K562 (cell line): Measurements from ENCODE around the gene MECP2. TPM values are rescaled to one million over a fixed set of nuclear protein-coding genes. Genes with fewer than 3 reads are reported as not detected.

ENCODE experiments used
- ATAC-seq: fragments of 200-7000 bp; cut with Tn5 transposase; 3 replicates; pipeline ENCODE4 v1.9.1; 2020; ENCODE audit warnings: moderate library complexity
- BruUV-seq: library from RNA; stranded (reverse); fragments of 400-500 nt; replicated peaks from 2 replicates; lab custom pipeline; 2021; lab: Mats Ljungman, UMichigan
- CTCF ChIA-PET: fragments of 300-600 bp; formaldehyde crosslinking; extraction: SDS; loops from one replicate; lab custom pipeline; 2021; ENCODE audit warnings: low intra/inter-chr PET ratio; lab: Yijun Ruan, JAX
- POLR2A ChIA-PET: fragments of 300-600, 350-650 bp; sonication (Branson Sonifier 250); formaldehyde crosslinking; extraction: SDS; loops from one replicate; lab custom pipeline; 2021; ENCODE audit warnings: antibody characterized with exemption, inconsistent platforms; lab: Yijun Ruan, JAX
- DNase-seq, 4 experiments: peaks; one replicate each; pipeline versions ENCODE4 v3.0.0 to v3.0.0-alpha.2; 2011 to 2018; ENCODE audit warnings: low spot score in 3 of 4, mixed read lengths in 3 of 4; ENCODE audit errors: extremely low read depth in 1 of 4
- FAIRE-seq: peaks from 2 replicates; lab custom pipeline; 2011; peaks lifted over from hg19 to GRCh38; lab: Jason Lieb, UNC
- H2AFZ ChIP-seq: 2 replicates; pipeline ENCODE4 v1.6.0; 2011; ENCODE audit warnings: low read depth, low read length, control low read depth, inconsistent platforms
- H3K27ac ChIP-seq: fragments of 200-600 bp; 3 replicates; pipeline ENCODE4 v1.8.0; 2011; ENCODE audit warnings: low read depth, mild to moderate bottlenecking, control low read depth, inconsistent platforms, low read length, moderate library complexity, mixed read lengths; ENCODE audit errors: extremely low read depth
- H3K27me3 ChIP-seq, 2 experiments: fragments of 300-600 bp in 1 of 2; 2 replicates in 1 of 2; 3 replicates in 1 of 2; pipeline versions ENCODE4 v1.6.0 to v1.8.0; 2011; ENCODE audit warnings: inconsistent platforms in 2 of 2, low read length in 2 of 2, mild to moderate bottlenecking in 1 of 2, mixed read lengths in 1 of 2, moderate library complexity in 1 of 2; ENCODE audit not compliant: control insufficient read depth in 2 of 2, insufficient read depth in 2 of 2
- H3K36me3 ChIP-seq: fragments of 300-600 bp; 3 replicates; pipeline ENCODE4 v1.8.0; 2011; ENCODE audit warnings: mild to moderate bottlenecking, low read length, inconsistent platforms; ENCODE audit not compliant: control insufficient read depth, insufficient read depth
- H3K4me1 ChIP-seq, 2 experiments: fragments of 200-600 bp in 1 of 2; replicated peaks in 1 of 2; 2 replicates in 1 of 2; 3 replicates in 1 of 2; pipeline versions ENCODE4 v1.5.1 to v1.8.0; 2011; ENCODE audit warnings: inconsistent platforms in 2 of 2, low read length in 2 of 2, mild to moderate bottlenecking in 1 of 2, mixed read lengths in 1 of 2, moderate library complexity in 1 of 2; ENCODE audit not compliant: control insufficient read depth in 2 of 2, insufficient read depth in 2 of 2
- H3K4me2 ChIP-seq: 2 replicates; pipeline ENCODE4 v1.6.1; 2011; ENCODE audit warnings: low read length, control low read depth, inconsistent platforms, mixed read lengths; ENCODE audit not compliant: insufficient read depth
- H3K4me3 ChIP-seq: fragments of 200-600 bp; sonication (generic), shearing (Covaris generic); 2 replicates; pipeline ENCODE4 v1.5.1; 2016; ENCODE audit warnings: control low read depth, inconsistent platforms
- H3K79me2 ChIP-seq: fragments of 200-600 bp; 3 replicates; pipeline ENCODE4 v1.8.0; 2011; ENCODE audit warnings: low read length, inconsistent platforms; ENCODE audit not compliant: control insufficient read depth, insufficient read depth
- H3K9ac ChIP-seq, 2 experiments: 2 replicates each; pipeline versions ENCODE4 v1.6.0 to v1.6.1; 2011; ENCODE audit warnings: low read depth in 2 of 2, low read length in 2 of 2, control low read depth in 1 of 2, inconsistent platforms in 1 of 2, mild to moderate bottlenecking in 1 of 2, mixed read lengths in 1 of 2; ENCODE audit not compliant: insufficient read depth in 1 of 2
- H3K9me1 ChIP-seq: one replicate; pipeline ENCODE4 v1.6.0; 2011; ENCODE audit warnings: inconsistent platforms, mild to moderate bottlenecking, low read length, moderate library complexity; ENCODE audit not compliant: control insufficient read depth, insufficient read depth
- H3K9me3 ChIP-seq: replicated peaks from 2 replicates; pipeline ENCODE4 v1.5.1; 2011; ENCODE audit warnings: low read depth, low read length, inconsistent platforms; ENCODE audit not compliant: control insufficient read depth, insufficient read depth
- H4K20me1 ChIP-seq: replicated peaks from 2 replicates; pipeline ENCODE4 v1.6.1; 2011; ENCODE audit warnings: low read length, inconsistent platforms, mixed read lengths; ENCODE audit not compliant: control insufficient read depth, insufficient read depth
- MEF2D ChIP-seq: conservative IDR thresholded peaks from 2 replicates; pipeline ENCODE4 v1.6.1; 2016; ENCODE audit warnings: low read depth, missing genetic modification characterization, missing compliant biosample characterization
- TAF1 ChIP-seq: IDR thresholded peaks from 2 replicates; pipeline ENCODE4 v1.6.1; 2011; ENCODE audit warnings: mild to moderate bottlenecking, low read length, moderate library complexity; ENCODE audit not compliant: insufficient read depth, control insufficient read depth, severe bottlenecking; ENCODE audit errors: extremely low read depth
- TRIM24 ChIP-seq, 2 experiments: fragments of 450-650 bp; IDR thresholded peaks; 2 replicates each; pipeline ENCODE4 v1.6.1; 2016
- ZNF592 ChIP-seq: fragments of 450-650 bp; IDR thresholded peaks from 2 replicates; pipeline ENCODE4 v1.6.1; 2017; ENCODE audit warnings: antibody characterized with exemption, mild to moderate bottlenecking
- WGBS: fragments of 100-300 bp; shearing (Covaris generic); methylation state at CpG from one replicate; pipeline ENCODE4 v1.1.6; 2016; ENCODE audit warnings: low coverage, mixed read lengths; ENCODE audit not compliant: insufficient coverage; ENCODE audit errors: missing lambda C conversion rate; 5-methylcytosine and 5-hydroxymethylcytosine counted together
- in situ Hi-C: fragments of 300-500 bp; cut with MboI; formaldehyde crosslinking; loops from 4 replicates; pipeline ENCODE4 v1.15.0; 2018; ENCODE audit warnings: inconsistent platforms, mixed read lengths
- intact Hi-C: fragments of 100-400 bp; cut with micrococcal nuclease; formaldehyde crosslinking; loops from 2 replicates; pipeline ENCODE4 v1.14.2; 2022
- polyA plus RNA-seq, 8 experiments: library from polyadenylated mRNA; depleted of rRNA in 4 of 8; stranded (reverse) in 5 of 8; unstranded in 3 of 8; fragments of >200 nt; fragmentation: Nextera tagmentation in 2 of 8; fragmentation: Illumina TruSeq in 1 of 8; extraction: Ambion mirVana in 2 of 8; extraction: Trizol in 1 of 8; gene quantifications; 2 replicates each; pipeline versions ENCODE4 v1.2.1 to v1.2.3, GENCODE V29; 2011 to 2014; ENCODE audit warnings: inconsistent platforms in 1 of 8, missing spikeins in 1 of 8
- total RNA-seq, 7 experiments: library from RNA; depleted of rRNA in 6 of 7; stranded (reverse); fragments of >200 nt in 6 of 7; fragmentation: Illumina TruSeq in 2 of 7; extraction: Trizol in 2 of 7; gene quantifications; 2 replicates each; pipeline versions ENCODE4 v1.2.1 to v1.2.3, GENCODE V29; 2011 to 2021; ENCODE audit warnings: low replicate concordance in 1 of 7
- TF ChIP-seq, protein P1 (sequence below): fragments of 250-450 bp; sonication (Bioruptor Pico); IDR thresholded peaks from 2 replicates; pipeline ENCODE4 v1.5.0; 2021; ENCODE audit warnings: mild to moderate bottlenecking, borderline replicate concordance
- TF ChIP-seq, protein P2 (sequence below), 2 experiments: IDR thresholded peaks; 2 replicates each; pipeline ENCODE4 v1.6.1; 2011; ENCODE audit warnings: borderline replicate concordance in 1 of 2, control low read depth in 1 of 2, low read depth in 1 of 2, low read length in 1 of 2, mild to moderate bottlenecking in 1 of 2, mixed read lengths in 1 of 2, moderate library complexity in 1 of 2; ENCODE audit not compliant: insufficient read depth in 1 of 2, insufficient read length in 1 of 2, poor library complexity in 1 of 2, severe bottlenecking in 1 of 2; ENCODE audit errors: extremely low read depth in 1 of 2

Gene MECP2
- total and polyA plus RNA-seq, 9 of the 15 experiments (the other 6 are each of a cell fraction or from before 2014, with no cell fraction given), result 2.1 to 50.9 (median 30.5) TPM

- BruUV-seq, result no TSS peak
- FAIRE-seq, result no peak
- CTCF ChIA-PET, result no interaction called here
These were observed 68.9 kb downstream of the MECP2 start for GRCh38 chrX:154028502-154029184.

More at GRCh38 chrX:154028502-154029184, 68.9 kb downstream of the MECP2 start:
- Histone ChIP-seq H3K27ac (no peak overlapping the region), H3K27me3 (no peaks in the 10 kb centered on the region), H4K20me1 (no peaks in the 10 kb centered on the region), H2AFZ (no peak overlapping the region), H3K9me3 (no peaks in the 10 kb centered on the region), H3K4me3 (no peak overlapping the region), H3K4me2 (no peak overlapping the region), H3K4me1 (peaks cover 0 to 11% of the 10 kb centered on the region in 2 experiments; a peak in 2 of 5 replicates), H3K79me2 (peaks cover 3% of the 10 kb centered on the region; the same call in 1 of the 3 replicates), H3K9me1 (no peaks in the 10 kb centered on the region), H3K9ac (0 out of 4 replicates have a peak overlapping the region, but pooled peaks of 1 of the 2 experiments have one; percentile 45), H3K36me3 (peaks cover 80% of the 10 kb centered on the region; the same call in 2 of the 3 replicates)
- TF ChIP-seq, protein P1, sequence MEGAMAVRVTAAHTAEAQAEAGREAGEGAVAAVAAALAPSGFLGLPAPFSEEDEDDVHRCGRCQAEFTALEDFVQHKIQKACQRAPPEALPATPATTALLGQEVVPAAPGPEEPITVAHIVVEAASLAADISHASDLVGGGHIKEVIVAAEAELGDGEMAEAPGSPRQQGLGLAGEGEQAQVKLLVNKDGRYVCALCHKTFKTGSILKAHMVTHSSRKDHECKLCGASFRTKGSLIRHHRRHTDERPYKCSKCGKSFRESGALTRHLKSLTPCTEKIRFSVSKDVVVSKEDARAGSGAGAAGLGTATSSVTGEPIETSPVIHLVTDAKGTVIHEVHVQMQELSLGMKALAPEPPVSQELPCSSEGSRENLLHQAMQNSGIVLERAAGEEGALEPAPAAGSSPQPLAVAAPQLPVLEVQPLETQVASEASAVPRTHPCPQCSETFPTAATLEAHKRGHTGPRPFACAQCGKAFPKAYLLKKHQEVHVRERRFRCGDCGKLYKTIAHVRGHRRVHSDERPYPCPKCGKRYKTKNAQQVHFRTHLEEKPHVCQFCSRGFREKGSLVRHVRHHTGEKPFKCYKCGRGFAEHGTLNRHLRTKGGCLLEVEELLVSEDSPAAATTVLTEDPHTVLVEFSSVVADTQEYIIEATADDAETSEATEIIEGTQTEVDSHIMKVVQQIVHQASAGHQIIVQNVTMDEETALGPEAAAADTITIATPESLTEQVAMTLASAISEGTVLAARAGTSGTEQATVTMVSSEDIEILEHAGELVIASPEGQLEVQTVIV, result no peak
- TF ChIP-seq TAF1 (no peak), TRIM24 (IDR thresholded peaks at IDR 0.05) (no peak), MEF2D (tag) (no peak), ZNF592 (no peak)
- TF ChIP-seq, protein P2, sequence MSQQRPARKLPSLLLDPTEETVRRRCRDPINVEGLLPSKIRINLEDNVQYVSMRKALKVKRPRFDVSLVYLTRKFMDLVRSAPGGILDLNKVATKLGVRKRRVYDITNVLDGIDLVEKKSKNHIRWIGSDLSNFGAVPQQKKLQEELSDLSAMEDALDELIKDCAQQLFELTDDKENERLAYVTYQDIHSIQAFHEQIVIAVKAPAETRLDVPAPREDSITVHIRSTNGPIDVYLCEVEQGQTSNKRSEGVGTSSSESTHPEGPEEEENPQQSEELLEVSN (IDR thresholded peaks at IDR 0.05; ENCODE audit: borderline replicate concordance in 1 of 2, extremely low read depth in 1 of 2, insufficient read depth in 1 of 2, insufficient read length in 1 of 2, low read depth in 1 of 2, low read length in 1 of 2, poor library complexity in 1 of 2, severe bottlenecking in 1 of 2), result no peak
- POLR2A ChIA-PET, result interaction anchor here (0.7 to 1.3 kb wide), 3 partner anchors 15 to 458 kb away, joined by 3 to 4 read pairs (median 3); partner anchors contain the start of gene UBL4A
- no peak for DNase-seq
- intact Hi-C loops (no loop called here), in situ Hi-C loops (no loop called here)
- no peak for ATAC-seq
- 85% methylated on average over 9 of the region's 13 CpGs for WGBS
